ENCODE measurements around the gene STX1A. TPM values are rescaled to one million over a fixed set of nuclear protein-coding genes. Genes with fewer than 3 reads are reported as not detected.

Gene STX1A
- total RNA-seq: 33.1 and 39.5 TPM in 2 replicates

GRCh38 chr7:73718905-73719805 is at the start of gene STX1A:
Gene STX1A (minus strand): TSS chr7:73719669. CDS start chr7:73719631, 38 bp downstream.

GRCh38 chr7:73738612-73739386 is 19.3 kb upstream of the STX1A start, which contains the start of gene ABHD11:
Gene ABHD11 (minus strand): TSS chr7:73738802. CDS start chr7:73738770, 32 bp downstream.

GRCh38 chr7:73683056-73683787 is 36.2 kb downstream of the STX1A start, which contains the start of the genes BUD23 and DNAJC30:
Gene BUD23 (plus strand): TSS chr7:73683597. CDS start chr7:73683626, 29 bp downstream.
Gene DNAJC30 (minus strand): TSS chr7:73683453. CDS start chr7:73683423, 30 bp downstream.

GRCh38 chr7:73667344-73668102 is 51.9 kb downstream of the STX1A start, which contains the start of gene VPS37D:
Gene VPS37D (plus strand): TSS chr7:73667831. CDS start chr7:73667959, 128 bp downstream.

Other genes with a start within 250 kb of the STX1A start
- 61.3 and 70.0 TPM in 2 replicates for gene BAZ1B, start 197.4 kb downstream of the STX1A start, total RNA-seq
- 22.7 and 25.5 TPM in 2 replicates for gene BCL7B, start 162.0 kb downstream of the STX1A start, total RNA-seq
- 60.9 and 81.9 TPM in 2 replicates for gene TBL2, start 141.1 kb downstream of the STX1A start, total RNA-seq
- gene MLXIPL, start 95.1 kb downstream of the STX1A start, total RNA-seq: under 0.01 TPM in 1 of 2 replicates, not detected in the other
- 2.9 and 3.6 TPM in 2 replicates for gene VPS37D, start 51.8 kb downstream of the STX1A start, total RNA-seq
- gene DNAJC30, start 36.2 kb downstream of the STX1A start, total RNA-seq: 2.0 and 2.1 TPM in 2 replicates
- 46.8 and 73.7 TPM in 2 replicates for gene BUD23, start 36.1 kb downstream of the STX1A start, total RNA-seq
- 12.0 and 22.7 TPM in 2 replicates for gene ABHD11, start 19.1 kb upstream of the STX1A start, total RNA-seq
- not detected in 2 replicates for gene CLDN3, start 50.6 kb upstream of the STX1A start, total RNA-seq
- gene CLDN4, start 111.3 kb upstream of the STX1A start, total RNA-seq: 0.12 and 0.13 TPM in 2 replicates
- gene METTL27, start 122.8 kb upstream of the STX1A start, total RNA-seq: 2.5 and 7.2 TPM in 2 replicates
- not detected in 2 replicates for gene TMEM270, start 141.5 kb upstream of the STX1A start, total RNA-seq

Data from aortic smooth muscle cell (primary cell).